ENCODE results near the gene IL17C.

GRCh38 chr16:88643644-88643932 lies 5.2 kb downstream of the IL17C start:
- TF ChIP-seq CTCF (conservative IDR thresholded peaks at IDR 0.05; ENCODE audit: low read depth, low read length) (no peak), EZH2phosphoT487 (IDR thresholded peaks at IDR 0.05; ENCODE audit: borderline replicate concordance, low read length) (no peak), EZH2 (IDR thresholded peaks at IDR 0.05; ENCODE audit: low read length, unreplicated experiment) (no peak)
